NCI-H774 (cell line): ENCODE results near the gene NSRP1.
"Not testable (repeated sequence)": the region's sequence is repeated elsewhere in the genome, so short reads cannot be mapped to it uniquely, and the experiment has no call there.

ENCODE experiments used
- DNase-seq: peaks from one replicate; lab custom pipeline; 2025; lab: John Stamatoyannopoulos, UW

Gene NSRP1

GRCh38 chr17:30187573-30187972, 71.0 kb downstream of the NSRP1 start:
- DNase-seq, result no peak

- DNase-seq, result no peak
Observed at GRCh38 chr17:30188211-30188939, 71.8 kb downstream of the NSRP1 start.

DNA sequence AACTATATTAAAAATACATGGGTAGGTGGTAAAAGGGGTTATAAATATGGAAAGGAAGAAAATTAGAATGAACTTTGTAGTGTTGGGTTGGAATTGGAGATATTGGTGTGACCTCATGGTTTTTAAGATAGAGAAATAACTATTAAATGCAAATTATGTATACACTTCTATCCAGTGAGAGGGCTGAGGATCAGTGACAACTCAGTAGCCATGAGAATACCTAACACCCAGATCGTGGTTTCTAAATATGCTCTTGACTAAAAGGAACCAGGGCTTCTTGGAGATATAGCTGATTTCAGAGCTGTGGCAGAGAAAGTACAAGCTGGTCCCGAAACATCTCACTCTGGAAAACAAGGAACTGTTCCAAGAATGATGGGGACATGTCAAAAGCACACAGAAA, 74.5 kb downstream of the NSRP1 start:
- DNase-seq, result no peak

- no peak for DNase-seq
Observed at GRCh38 chr17:30196504-30196903, 79.9 kb downstream of the NSRP1 start.

DNA sequence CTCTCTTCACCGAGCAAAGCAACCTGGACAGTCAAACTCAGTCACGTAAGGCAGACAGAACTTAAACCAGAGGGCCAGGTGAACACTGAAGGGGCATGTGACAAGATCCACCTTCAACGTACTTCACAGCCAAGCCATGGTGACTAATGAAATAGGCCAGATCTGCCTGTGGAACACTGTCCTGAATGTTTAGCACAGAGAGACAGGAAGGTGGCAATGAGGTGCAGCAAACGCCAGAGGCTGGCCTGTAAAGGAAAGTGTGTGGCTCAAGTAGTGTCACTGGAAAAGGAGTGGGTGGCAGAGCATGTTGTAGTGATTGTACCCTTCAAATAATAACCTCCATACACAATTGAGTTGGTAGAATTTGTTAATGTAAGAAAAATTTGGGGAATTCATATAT, 80.8 kb downstream of the NSRP1 start:
- DNase-seq, result no peak

GRCh38 chr17:30199600-30199999, 83.0 kb downstream of the NSRP1 start:
- no peak for DNase-seq

DNA sequence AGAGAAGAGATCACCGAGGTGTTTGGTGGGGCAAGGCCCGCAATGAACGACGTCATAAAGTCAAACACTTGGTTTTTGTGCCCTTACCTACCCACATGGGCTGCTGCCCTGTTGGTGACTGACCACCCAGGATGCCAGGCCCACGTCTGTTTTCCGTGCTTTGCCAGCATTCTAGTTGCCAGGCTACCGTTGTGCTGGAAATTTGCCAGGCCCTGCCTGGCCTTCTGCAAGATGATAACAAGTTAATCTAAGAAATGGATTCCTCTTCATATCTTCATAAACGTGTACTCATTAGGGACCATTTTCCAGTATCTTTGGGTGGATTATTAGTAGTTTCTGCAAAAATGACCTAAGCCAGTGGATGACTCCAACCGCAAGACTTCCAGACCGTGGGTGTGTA, 83.5 kb downstream of the NSRP1 start:
- no peak for DNase-seq

- not testable (repeated sequence) for DNase-seq
Observed at GRCh38 chr17:30200656-30201055, 84.0 kb downstream of the NSRP1 start.

- DNase-seq, result no peak
Observed at GRCh38 chr17:30203471-30203981, 86.9 kb downstream of the NSRP1 start.

GRCh38 chr17:30207655-30208054, 91.0 kb downstream of the NSRP1 start:
- no peak for DNase-seq

DNA sequence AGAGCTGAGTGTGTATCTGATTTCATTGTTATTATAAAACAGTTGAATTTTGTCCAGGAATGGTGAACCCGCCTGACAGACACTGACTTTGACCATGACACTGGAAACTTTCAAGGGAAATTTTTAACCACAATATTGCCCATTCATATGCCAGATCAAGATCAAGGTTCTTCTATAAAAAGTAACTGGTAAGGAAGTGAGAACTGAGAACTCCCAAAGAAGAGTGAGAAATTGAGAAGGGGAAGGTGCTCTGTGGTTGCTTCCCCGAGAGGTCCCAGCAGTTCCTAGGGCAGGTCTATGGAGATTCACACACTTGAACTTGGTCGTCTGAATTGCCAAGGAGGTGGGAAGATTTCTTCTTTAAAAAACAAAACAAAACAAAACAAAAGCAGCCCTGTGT, 91.6 kb downstream of the NSRP1 start:
- DNase-seq, result no peak

DNA sequence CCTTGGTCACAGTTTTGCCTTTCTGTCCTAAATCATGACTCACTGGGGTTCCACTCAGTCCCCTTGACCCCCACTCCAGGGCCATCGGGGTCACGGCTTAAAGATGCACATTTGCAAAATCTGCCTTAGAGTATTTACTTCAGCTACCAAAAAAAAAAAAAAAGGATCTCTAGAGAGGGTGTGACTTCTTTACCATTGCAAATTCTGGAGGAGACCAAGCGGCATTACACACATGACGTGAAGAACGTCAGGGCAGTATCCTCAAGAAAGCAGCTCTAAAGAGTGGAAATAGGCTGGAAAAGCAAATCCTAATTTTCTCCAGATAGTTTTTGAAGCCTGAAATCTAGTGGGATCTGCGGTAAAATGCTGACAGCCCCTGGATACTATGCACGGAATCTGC, 93.3 kb downstream of the NSRP1 start:
- DNase-seq, result no peak

DNA sequence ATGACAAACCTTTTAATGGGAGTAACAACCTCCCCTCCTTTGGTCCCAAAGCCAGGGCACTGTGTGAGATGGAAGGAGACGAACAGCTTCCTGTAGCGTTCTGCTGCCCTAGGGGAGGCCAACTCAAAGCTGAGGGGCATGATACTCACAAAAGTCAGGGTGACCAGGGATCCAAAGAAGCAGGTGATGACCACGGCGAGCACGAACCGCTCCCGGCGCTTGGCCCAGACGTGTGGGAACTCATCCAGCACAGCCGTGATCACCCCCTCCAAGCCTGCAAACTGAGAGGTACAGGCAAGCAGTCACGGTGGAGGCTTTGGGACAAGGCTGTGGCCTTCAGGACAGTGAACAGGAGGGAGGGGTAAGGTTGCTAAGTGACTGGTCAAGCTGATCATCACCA, 93.8 kb downstream of the NSRP1 start:
- DNase-seq, result no peak

DNA sequence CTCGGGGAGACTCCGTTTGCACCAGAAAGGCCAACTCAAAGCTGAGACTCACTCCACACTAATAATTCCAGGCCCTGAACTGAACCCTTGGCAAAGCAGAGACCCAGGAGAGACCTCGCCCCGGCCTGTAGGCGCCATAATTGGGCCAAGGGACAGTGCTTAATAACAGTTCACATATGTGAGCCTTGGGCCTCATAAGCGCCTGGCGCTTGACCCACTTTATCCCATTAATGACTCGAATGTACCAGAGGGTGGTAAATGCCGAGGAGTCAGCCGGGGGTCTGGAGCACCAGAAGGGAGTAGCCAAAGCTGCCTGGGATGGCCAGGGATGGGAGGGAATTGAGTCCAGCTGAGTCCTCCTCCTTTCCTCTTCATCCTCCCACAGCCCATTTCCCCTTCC, 94.3 kb downstream of the NSRP1 start:
- no peak for DNase-seq

- no peak for DNase-seq
Observed at GRCh38 chr17:30211371-30211770, 94.8 kb downstream of the NSRP1 start.

GRCh38 chr17:30212750-30213149, 96.1 kb downstream of the NSRP1 start:
- DNase-seq, result no peak

- DNase-seq, result no peak
Observed at GRCh38 chr17:30217054-30217453, 100.4 kb downstream of the NSRP1 start.

- DNase-seq, result no peak
Observed at GRCh38 chr17:30217746-30218245, 101.2 kb downstream of the NSRP1 start.

DNA sequence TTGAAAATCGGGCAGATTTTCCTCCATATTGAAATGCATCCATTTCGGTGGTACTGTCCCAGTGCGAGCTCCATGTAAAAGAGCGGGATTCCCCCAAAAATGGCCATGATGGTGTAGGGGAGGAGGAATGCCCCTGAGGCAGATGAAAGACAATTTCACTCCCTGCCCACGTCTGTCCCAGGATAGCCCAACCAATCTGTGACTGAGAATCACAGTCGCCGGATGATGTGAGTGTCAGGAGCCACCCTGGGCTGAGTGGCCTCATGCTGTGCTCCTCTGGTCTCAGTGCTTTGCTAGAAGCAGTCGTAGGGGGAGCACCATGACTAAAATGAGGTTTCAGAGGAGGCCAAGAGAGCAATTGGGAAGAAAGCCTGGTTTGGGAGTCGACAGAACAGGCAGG, 102.2 kb downstream of the NSRP1 start:
- DNase-seq, result no peak

GRCh38 chr17:30219315-30219714, 102.7 kb downstream of the NSRP1 start:
- DNase-seq, result no peak

- DNase-seq, result no peak
Observed at GRCh38 chr17:30219833-30220232, 103.2 kb downstream of the NSRP1 start.

- DNase-seq, result no peak
Observed at GRCh38 chr17:30220414-30220813, 103.8 kb downstream of the NSRP1 start.

DNA sequence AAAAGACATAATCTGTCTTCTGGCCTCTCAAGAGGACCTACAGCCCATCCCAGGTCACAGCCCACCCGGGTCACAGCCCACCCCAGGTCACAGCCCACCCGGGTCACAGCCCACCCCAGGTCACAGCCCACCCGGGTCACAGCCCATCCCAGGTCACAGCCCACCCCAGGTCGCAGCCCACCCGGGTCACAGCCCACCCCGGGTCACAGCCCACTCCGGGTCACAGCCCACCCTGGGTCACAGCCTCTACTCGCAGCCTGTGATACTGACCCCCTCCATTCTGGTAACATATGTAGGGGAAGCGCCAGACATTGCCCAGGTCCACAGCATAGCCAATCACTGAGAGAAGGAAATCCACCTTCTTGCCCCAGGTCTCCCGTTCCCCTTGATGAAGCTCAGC, 104.7 kb downstream of the NSRP1 start:
- DNase-seq, result no peak

GRCh38 chr17:30222251-30222650, 105.6 kb downstream of the NSRP1 start:
- DNase-seq, result no peak
